Nephron progenitor cell (in vitro differentiated cells): ENCODE data around the gene MYO1H.
A peak's percentile ranks its signal among the peaks of the same experiment; 100 is the strongest.

Experiments
- DNase-seq: peaks from one replicate; pipeline ENCODE4 v3.0.0; 2021
- H3K27ac Mint-ChIP-seq: 2 replicates; pipeline ENCODE4 v1.8.0; 2021; ENCODE audit warnings: mild to moderate bottlenecking, moderate library complexity, mixed read lengths
- H3K27me3 Mint-ChIP-seq: 2 replicates; pipeline ENCODE4 v1.8.0; 2021; ENCODE audit warnings: mild to moderate bottlenecking, low read depth, mixed read lengths; ENCODE audit not compliant: poor library complexity
- H3K36me3 Mint-ChIP-seq: 2 replicates; pipeline ENCODE4 v1.8.0; 2021; ENCODE audit warnings: low read depth, mixed read lengths
- H3K4me1 Mint-ChIP-seq: 2 replicates; pipeline ENCODE4 v1.8.0; 2021; ENCODE audit warnings: mixed read lengths
- H3K4me3 Mint-ChIP-seq: 2 replicates; pipeline ENCODE4 v1.8.0; 2021; ENCODE audit warnings: mild to moderate bottlenecking, moderate library complexity, mixed read lengths
- H3K9me3 Mint-ChIP-seq: 2 replicates; pipeline ENCODE4 v1.8.0; 2021; ENCODE audit warnings: mild to moderate bottlenecking, moderate library complexity, mixed read lengths
- TF ChIP-seq, protein P1 (sequence below): fragments of 200-600 bp; sonication (generic); IDR thresholded peaks from 2 replicates; pipeline ENCODE4 v1.5.0; 2021; ENCODE audit warnings: antibody characterized with exemption

MYO1H gene

DNA sequence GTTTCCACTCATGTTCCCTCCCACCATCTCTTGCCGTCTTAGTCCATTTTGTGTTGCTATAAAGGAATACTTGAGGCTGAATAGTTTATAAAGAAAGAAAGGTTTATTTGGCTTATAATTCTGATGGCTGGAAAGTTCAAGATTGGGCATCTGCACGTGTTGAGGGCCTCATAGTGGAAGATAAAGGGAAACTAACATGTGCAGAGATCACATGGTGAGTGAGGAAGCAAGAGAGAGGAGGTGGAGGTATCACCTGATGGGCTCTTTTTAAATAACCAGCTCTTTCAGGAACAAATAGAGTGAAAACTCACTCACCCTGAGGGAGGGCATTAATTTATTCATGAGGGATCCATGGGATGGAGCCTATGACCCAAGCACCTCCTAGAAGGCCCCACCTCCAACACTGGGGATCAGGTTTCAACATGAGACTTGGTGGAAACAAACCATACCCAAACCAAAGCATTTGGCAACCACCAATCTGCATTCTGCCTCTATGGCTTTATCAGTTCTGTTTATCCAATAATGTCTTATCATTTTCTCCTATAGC lies 29.5 kb downstream of the MYO1H start:
- TF ChIP-seq, protein P1, sequence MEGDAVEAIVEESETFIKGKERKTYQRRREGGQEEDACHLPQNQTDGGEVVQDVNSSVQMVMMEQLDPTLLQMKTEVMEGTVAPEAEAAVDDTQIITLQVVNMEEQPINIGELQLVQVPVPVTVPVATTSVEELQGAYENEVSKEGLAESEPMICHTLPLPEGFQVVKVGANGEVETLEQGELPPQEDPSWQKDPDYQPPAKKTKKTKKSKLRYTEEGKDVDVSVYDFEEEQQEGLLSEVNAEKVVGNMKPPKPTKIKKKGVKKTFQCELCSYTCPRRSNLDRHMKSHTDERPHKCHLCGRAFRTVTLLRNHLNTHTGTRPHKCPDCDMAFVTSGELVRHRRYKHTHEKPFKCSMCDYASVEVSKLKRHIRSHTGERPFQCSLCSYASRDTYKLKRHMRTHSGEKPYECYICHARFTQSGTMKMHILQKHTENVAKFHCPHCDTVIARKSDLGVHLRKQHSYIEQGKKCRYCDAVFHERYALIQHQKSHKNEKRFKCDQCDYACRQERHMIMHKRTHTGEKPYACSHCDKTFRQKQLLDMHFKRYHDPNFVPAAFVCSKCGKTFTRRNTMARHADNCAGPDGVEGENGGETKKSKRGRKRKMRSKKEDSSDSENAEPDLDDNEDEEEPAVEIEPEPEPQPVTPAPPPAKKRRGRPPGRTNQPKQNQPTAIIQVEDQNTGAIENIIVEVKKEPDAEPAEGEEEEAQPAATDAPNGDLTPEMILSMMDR = no peak
- H3K36me3 Mint-ChIP-seq = no peaks in the 10 kb centered on the region
- H3K9me3 Mint-ChIP-seq = no peaks in the 10 kb centered on the region
- peaks cover 30% of the 10 kb centered on the region for H3K27me3 Mint-ChIP-seq
- H3K27ac Mint-ChIP-seq = no peak overlapping the region
- no peaks in the 10 kb centered on the region for H3K4me1 Mint-ChIP-seq
- H3K4me3 Mint-ChIP-seq = no peak overlapping the region
- no peak for DNase-seq

GRCh38 chr12:109378569-109378968 lies 30.9 kb downstream of the MYO1H start:
- no peak for DNase-seq
- H3K4me1 Mint-ChIP-seq = no peaks in the 10 kb centered on the region
- H3K36me3 Mint-ChIP-seq = no peaks in the 10 kb centered on the region
- no peak overlapping the region for H3K4me3 Mint-ChIP-seq
- H3K27me3 Mint-ChIP-seq = peaks cover 39% of the 10 kb centered on the region
- peaks cover 4% of the 10 kb centered on the region for H3K9me3 Mint-ChIP-seq
- TF ChIP-seq, protein P1 = no peak
- H3K27ac Mint-ChIP-seq = no peak overlapping the region

DNA sequence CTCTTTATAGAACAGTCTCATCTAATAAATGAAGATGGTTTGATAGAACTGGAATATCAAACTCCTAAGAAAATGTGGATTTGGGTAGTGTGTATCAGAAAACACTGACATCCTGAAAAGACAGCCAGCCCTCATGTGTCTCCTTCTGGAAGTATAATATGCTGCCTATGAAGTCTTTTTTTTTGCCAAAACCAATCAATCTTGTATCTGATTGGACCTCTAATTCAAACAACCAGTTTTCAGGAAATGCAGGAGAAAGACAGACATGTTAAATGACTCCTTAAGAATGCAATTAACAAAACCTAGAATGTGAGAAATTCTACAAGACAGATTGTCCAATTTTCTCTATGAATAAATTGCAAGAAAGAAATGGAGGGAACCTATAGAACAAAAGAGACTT lies 34.3 kb downstream of the MYO1H start:
- no peak overlapping the region for H3K27ac Mint-ChIP-seq

DNA sequence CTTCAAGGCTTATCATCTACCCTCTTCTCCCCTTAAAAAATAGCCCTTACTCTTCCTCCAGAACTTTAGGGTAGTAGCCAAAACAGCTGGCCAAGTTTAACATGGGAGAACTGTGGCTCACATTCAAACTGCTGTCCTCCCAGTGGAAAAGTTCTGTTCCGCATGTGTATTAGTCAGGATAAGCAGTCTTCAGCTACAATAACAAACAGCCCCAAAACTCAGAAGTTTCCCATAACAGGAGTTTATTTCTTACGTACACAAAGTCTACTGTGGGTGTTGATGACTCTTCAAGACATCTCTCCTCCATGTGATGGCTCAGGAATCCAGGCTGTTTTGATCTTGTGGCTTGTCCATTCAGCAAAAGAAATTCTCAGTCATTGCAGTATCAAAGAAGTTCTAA lies 35.5 kb downstream of the MYO1H start:
- peaks cover 14% of the 10 kb centered on the region for H3K9me3 Mint-ChIP-seq

More for the DNA sequence above, 34.3 kb downstream of the MYO1H start:
- Mint-ChIP-seq H3K9me3 (peaks cover 4% of the 10 kb centered on the region), H3K36me3 (no peaks in the 10 kb centered on the region), H3K27me3 (peaks cover 32% of the 10 kb centered on the region), H3K4me3 (no peak overlapping the region), H3K4me1 (no peaks in the 10 kb centered on the region)
- DNase-seq = no peak
- TF ChIP-seq, protein P1 = no peak

GRCh38 chr12:109385339-109386058 lies 37.8 kb downstream of the MYO1H start:
- TF ChIP-seq, protein P1 = peak; percentile 53
- peaks cover 26% of the 10 kb centered on the region for H3K27me3 Mint-ChIP-seq
- no peaks in the 10 kb centered on the region for H3K4me1 Mint-ChIP-seq
- no peak for DNase-seq
- no peaks in the 10 kb centered on the region for H3K36me3 Mint-ChIP-seq
- H3K9me3 Mint-ChIP-seq = peaks cover 19% of the 10 kb centered on the region
- no peak overlapping the region for H3K27ac Mint-ChIP-seq
- H3K4me3 Mint-ChIP-seq = no peak overlapping the region

More for the DNA sequence above, 35.5 kb downstream of the MYO1H start:
- H3K4me3 Mint-ChIP-seq = no peak overlapping the region
- TF ChIP-seq, protein P1 = no peak
- H3K27me3 Mint-ChIP-seq = peaks cover 32% of the 10 kb centered on the region
- H3K36me3 Mint-ChIP-seq = no peaks in the 10 kb centered on the region
- no peak for DNase-seq
- no peaks in the 10 kb centered on the region for H3K4me1 Mint-ChIP-seq
- no peak overlapping the region for H3K27ac Mint-ChIP-seq

DNA sequence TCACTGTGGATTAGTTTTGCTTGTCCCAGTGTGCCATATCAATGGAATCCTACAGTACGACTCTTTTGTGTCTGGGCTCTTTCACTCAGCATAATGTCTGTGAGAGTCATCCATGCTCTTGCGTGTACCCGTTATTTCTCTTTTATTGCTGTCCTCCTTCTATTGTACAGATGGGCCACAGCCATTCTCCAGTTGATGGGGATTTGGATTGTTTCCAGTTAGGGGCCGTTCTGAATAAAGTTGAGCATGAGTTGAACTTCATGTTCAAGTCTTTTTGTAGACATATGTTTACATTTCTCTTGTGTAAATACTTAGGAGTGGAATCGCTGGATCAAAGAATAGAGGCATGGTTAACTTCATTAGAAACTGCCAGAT lies 38.3 kb downstream of the MYO1H start:
- Mint-ChIP-seq H3K9me3 (peaks cover 19% of the 10 kb centered on the region), H3K4me3 (no peak overlapping the region), H3K27ac (no peak overlapping the region), H3K4me1 (no peaks in the 10 kb centered on the region), H3K36me3 (no peaks in the 10 kb centered on the region), H3K27me3 (peaks cover 30% of the 10 kb centered on the region)
- no peak for DNase-seq
- TF ChIP-seq, protein P1 = no peak
